Stimulated activated CD4-positive, alpha-beta T cell treated with anti-CD3 and anti-CD28 coated beads, Interleukin-2, amount 100 ng/mL, for 4 hours (primary cell): ENCODE measurements around the gene FAM227A.

ENCODE experiments used
- DNase-seq: peaks from one replicate; pipeline ENCODE4 v3.0.0-alpha.2; 2020; ENCODE audit warnings: low read depth

Gene FAM227A

GRCh38 chr22:38531251-38531938, 124.8 kb downstream of the FAM227A start:
- DNase-seq = no peak
